A673 (cell line): ENCODE measurements around the gene B3GNT7. TPM values are rescaled to one million over a fixed set of nuclear protein-coding genes. Genes with fewer than 3 reads are reported as not detected.

ENCODE experiments used
- BruUV-seq: library from RNA; stranded (reverse); fragments of 400-500 nt; replicated peaks from 2 replicates; lab custom pipeline; 2021; lab: Mats Ljungman, UMichigan
- CTCF ChIA-PET: fragments of 300-600 bp; sonication (Branson Sonifier 250); formaldehyde crosslinking; loops from one replicate; lab custom pipeline; 2022; ENCODE audit warnings: antibody characterized with exemption; lab: Charles Lee
- POLR2A ChIA-PET: fragments of 300-600 bp; sonication (Branson Sonifier 250); formaldehyde crosslinking; loops from one replicate; lab custom pipeline; 2022; ENCODE audit warnings: antibody characterized with exemption; ENCODE audit not compliant: low non-redundant PET; lab: Charles Lee
- DNase-seq: peaks from one replicate; pipeline ENCODE4 v3.0.0-alpha.2; 2015; ENCODE audit warnings: low spot score
- H3K27ac ChIP-seq: fragments of 200-600 bp; sonication (generic); 2 replicates; pipeline ENCODE4 v1.5.1; 2016; ENCODE audit warnings: mixed run types, low read depth, mild to moderate bottlenecking, mixed read lengths, antibody characterized with exemption, low read length; ENCODE audit not compliant: poor library complexity, severe bottlenecking
- H3K27me3 ChIP-seq: fragments of 200-600 bp; sonication (generic); replicated peaks from 2 replicates; pipeline ENCODE4 v1.6.1; 2017; ENCODE audit warnings: mixed run types, low read depth, mild to moderate bottlenecking, mixed read lengths, antibody characterized with exemption, low read length; ENCODE audit not compliant: insufficient read depth, poor library complexity
- H3K36me3 ChIP-seq: fragments of 200-600 bp; sonication (generic); 2 replicates; pipeline ENCODE4 v1.6.1; 2016; ENCODE audit warnings: mixed run types, mild to moderate bottlenecking, mixed read lengths, antibody characterized with exemption, low read length; ENCODE audit not compliant: insufficient read depth, poor library complexity, severe bottlenecking
- H3K4me1 ChIP-seq: fragments of 200-600 bp; sonication (generic); 2 replicates; pipeline ENCODE4 v1.6.1; 2017; ENCODE audit warnings: mixed run types, mild to moderate bottlenecking, mixed read lengths, antibody characterized with exemption, low read length; ENCODE audit not compliant: insufficient read depth, poor library complexity, severe bottlenecking
- H3K4me3 ChIP-seq: fragments of 200-600 bp; sonication (generic); 2 replicates; pipeline ENCODE4 v1.5.1; 2016; ENCODE audit warnings: low read depth, mixed run types, mild to moderate bottlenecking, mixed read lengths, low read length; ENCODE audit not compliant: poor library complexity, severe bottlenecking
- H3K9me3 ChIP-seq: fragments of 200-600 bp; sonication (generic); 2 replicates; pipeline ENCODE4 v1.6.1; 2016; ENCODE audit warnings: mixed run types, low read depth, mild to moderate bottlenecking, mixed read lengths, antibody characterized with exemption, low read length; ENCODE audit not compliant: poor library complexity, severe bottlenecking
- EZH2 ChIP-seq: fragments of 200-600 bp; sonication (generic); IDR thresholded peaks from 2 replicates; pipeline ENCODE4 v1.6.1; 2017; ENCODE audit warnings: borderline replicate concordance, low read depth, mild to moderate bottlenecking, mixed read lengths, antibody characterized with exemption, low read length; ENCODE audit not compliant: poor library complexity, severe bottlenecking
- intact Hi-C: fragments of 100-400 bp; cut with micrococcal nuclease; formaldehyde crosslinking; loops from one replicate; pipeline ENCODE4 v1.10.0; 2022; ENCODE audit not compliant: unreplicated experiment
- total RNA-seq: library from RNA; stranded (reverse); gene quantifications from 2 replicates; pipeline ENCODE4 v1.2.3, GENCODE V29; 2021
- TF ChIP-seq, protein P1 (sequence below): fragments of 300-800, 200-600 bp; sonication (generic); conservative IDR thresholded peaks from 2 replicates; pipeline ENCODE4 v1.5.1; 2017; ENCODE audit warnings: low read depth, mild to moderate bottlenecking, antibody characterized with exemption, low read length, moderate library complexity, mixed read lengths

B3GNT7 gene
- total RNA-seq, 1 experiment from 2014 or later = not detected

DNA sequence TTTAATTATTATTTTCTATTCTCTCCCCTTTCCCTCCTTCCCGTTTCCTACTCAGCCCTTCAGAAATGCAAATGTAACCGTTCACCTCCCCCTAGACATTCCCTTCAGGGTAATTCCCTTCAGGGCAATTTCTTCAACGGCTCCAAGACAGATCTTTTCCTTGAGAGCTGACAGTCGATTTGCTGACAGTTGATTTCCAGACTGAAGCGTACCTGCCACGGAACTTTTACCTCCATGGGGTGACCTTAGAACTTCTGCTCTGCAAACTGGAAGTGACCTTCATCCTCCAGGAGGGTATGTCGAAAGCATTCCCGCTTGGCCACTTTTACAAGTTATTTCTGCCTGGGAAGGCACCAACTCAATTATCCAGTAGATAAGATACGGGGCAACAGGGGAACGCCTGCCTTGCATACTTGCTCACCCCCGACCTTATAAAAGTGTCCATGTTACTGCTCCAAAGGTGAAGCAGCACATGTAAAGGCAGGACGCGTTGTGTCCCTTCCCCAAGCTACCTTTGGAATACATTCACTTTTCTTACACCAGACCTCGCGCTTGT, 18.5 kb downstream of the B3GNT7 start:
- intact Hi-C loops = loop anchor here (5.0 kb wide), 3 partner anchors 117 to 312 kb away; no protein-coding TSS in a partner anchor

DNA sequence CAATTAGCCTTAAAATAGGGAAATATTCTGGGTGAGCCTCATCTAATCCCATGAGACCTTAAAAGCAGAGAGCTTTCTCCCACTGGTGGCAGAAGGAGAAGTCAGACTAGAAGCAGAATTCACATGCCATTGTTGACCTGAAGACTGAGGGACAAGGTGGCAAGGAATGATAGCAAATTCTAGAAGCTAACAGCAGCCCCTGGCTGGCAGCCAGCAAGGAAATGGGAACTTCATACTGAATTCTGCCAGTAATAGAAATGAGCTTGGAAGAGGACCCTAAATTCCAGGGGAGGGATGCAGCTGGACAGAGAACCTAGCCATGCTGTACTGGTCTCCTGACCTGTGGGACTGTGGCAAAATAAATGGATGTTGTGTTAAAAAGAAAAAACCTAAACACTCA, 19.5 kb downstream of the B3GNT7 start:
- POLR2A ChIA-PET = no interaction called here
- Histone ChIP-seq H3K4me3 (no peak overlapping the region), H3K36me3 (no peaks in the 10 kb centered on the region), H3K9me3 (peaks cover 9% of the 10 kb centered on the region), H3K27me3 (no peaks in the 10 kb centered on the region), H3K4me1 (no peaks in the 10 kb centered on the region), H3K27ac (no peak overlapping the region)
- CTCF ChIA-PET = no interaction called here
- BruUV-seq = no TSS peak
- intact Hi-C loops = no loop called here
- DNase-seq = no peak
- no peak for TF ChIP-seq EZH2
- TF ChIP-seq, protein P1, sequence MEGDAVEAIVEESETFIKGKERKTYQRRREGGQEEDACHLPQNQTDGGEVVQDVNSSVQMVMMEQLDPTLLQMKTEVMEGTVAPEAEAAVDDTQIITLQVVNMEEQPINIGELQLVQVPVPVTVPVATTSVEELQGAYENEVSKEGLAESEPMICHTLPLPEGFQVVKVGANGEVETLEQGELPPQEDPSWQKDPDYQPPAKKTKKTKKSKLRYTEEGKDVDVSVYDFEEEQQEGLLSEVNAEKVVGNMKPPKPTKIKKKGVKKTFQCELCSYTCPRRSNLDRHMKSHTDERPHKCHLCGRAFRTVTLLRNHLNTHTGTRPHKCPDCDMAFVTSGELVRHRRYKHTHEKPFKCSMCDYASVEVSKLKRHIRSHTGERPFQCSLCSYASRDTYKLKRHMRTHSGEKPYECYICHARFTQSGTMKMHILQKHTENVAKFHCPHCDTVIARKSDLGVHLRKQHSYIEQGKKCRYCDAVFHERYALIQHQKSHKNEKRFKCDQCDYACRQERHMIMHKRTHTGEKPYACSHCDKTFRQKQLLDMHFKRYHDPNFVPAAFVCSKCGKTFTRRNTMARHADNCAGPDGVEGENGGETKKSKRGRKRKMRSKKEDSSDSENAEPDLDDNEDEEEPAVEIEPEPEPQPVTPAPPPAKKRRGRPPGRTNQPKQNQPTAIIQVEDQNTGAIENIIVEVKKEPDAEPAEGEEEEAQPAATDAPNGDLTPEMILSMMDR = no peak

More for the DNA sequence above, 18.5 kb downstream of the B3GNT7 start:
- no peak for TF ChIP-seq EZH2
- TF ChIP-seq, protein P1 = no peak
- peaks cover 9% of the 10 kb centered on the region for H3K9me3 ChIP-seq
- ChIA-PET CTCF (no interaction called here), POLR2A (no interaction called here)
- no peak overlapping the region for H3K4me3 ChIP-seq
- H3K4me1 ChIP-seq = no peaks in the 10 kb centered on the region
- no peaks in the 10 kb centered on the region for H3K36me3 ChIP-seq
- DNase-seq = no peak
- no TSS peak for BruUV-seq
- no peak overlapping the region for H3K27ac ChIP-seq
- H3K27me3 ChIP-seq = no peaks in the 10 kb centered on the region

DNA sequence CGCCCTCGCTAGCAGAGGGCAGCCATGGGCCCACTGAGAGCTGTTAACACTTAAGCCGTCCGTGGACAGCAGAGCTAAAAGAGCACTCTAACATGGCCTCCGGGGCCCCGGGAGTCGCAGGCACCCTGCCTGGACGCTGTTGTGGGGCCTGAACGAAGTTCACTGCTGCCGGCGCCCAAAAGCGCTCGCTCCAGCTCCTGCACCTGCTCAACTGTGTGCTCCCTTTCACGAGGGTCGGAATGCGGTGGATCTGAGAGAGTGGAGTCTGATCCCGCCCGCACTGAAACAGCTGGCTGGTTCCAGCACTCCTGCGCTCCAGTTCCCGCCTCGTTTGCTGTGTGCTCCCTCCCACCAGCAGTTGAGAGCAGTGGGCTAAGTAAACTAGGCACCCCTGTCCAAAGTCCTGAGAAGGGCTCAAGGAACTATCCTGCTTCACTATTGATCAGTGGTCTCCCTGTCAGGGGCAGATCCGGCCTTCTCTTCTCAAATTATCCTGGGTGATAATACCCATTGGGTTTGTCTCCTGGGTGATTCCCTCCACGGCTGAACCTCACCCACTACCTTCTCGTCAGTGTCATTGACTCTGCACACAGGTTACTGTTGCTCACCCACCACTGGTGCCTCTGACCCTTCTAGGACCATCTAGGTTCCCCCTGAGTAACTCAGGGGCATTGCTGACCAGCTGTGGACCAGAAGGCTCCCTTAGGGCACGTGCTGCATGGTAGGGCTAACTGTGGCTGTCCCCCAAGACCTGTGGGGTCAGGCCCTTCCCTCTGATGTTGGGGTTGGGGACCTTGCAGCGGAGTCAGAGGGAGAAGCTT, 23.5 kb downstream of the B3GNT7 start:
- Histone ChIP-seq H3K27me3 (no peaks in the 10 kb centered on the region), H3K27ac (no peak overlapping the region), H3K36me3 (no peaks in the 10 kb centered on the region), H3K4me3 (no peak overlapping the region), H3K9me3 (no peaks in the 10 kb centered on the region), H3K4me1 (no peaks in the 10 kb centered on the region)
- CTCF ChIA-PET = interaction anchor here (0.6 to 0.7 kb wide), 2 partner anchors 25 to 32 kb away, joined by 5 to 8 read pairs; no protein-coding TSS in a partner anchor
- DNase-seq = no peak
- TF ChIP-seq, protein P1 = no peak
- TF ChIP-seq EZH2 = no peak
- POLR2A ChIA-PET = no interaction called here
- BruUV-seq = no TSS peak
- intact Hi-C loops = no loop called here
